Measurements from ENCODE around the gene SPON2. TPM values are rescaled to one million over a fixed set of nuclear protein-coding genes. Genes with fewer than 3 reads are reported as not detected.

SPON2 gene
- total RNA-seq, 2 experiments from 2014 or later = 9.9 to 10.5 TPM

- H3K27ac Mint-ChIP-seq = no peak overlapping the region
- no peak for ATAC-seq
Measured at GRCh38 chr4:1164040-1164439, 8.3 kb downstream of the SPON2 start.

GRCh38 chr4:1160351-1160750 lies 12.0 kb downstream of the SPON2 start:
- Mint-ChIP-seq H3K27ac (no peak overlapping the region), H3K9me3 (peaks cover 6% of the 10 kb centered on the region), H3K4me3 (no peak overlapping the region), H3K36me3 (ENCODE audit: low read depth) (no peaks in the 10 kb centered on the region), H3K27me3 (no peaks in the 10 kb centered on the region), H3K4me1 (ENCODE audit: low read depth) (peaks cover 9% of the 10 kb centered on the region)
- DNase-seq = no peak
- ChIA-PET CTCF (no interaction called here), POLR2A (no interaction called here)
- intact Hi-C loops (cut with micrococcal nuclease) = no loop called here
- TF ChIP-seq CTCF (IDR thresholded peaks at IDR 0.05) = no peak
- ATAC-seq = no peak

More at GRCh38 chr4:1164040-1164439, 8.3 kb downstream of the SPON2 start:
- POLR2A ChIA-PET = interaction anchor here (1.6 to 1.9 kb wide), 3 partner anchors 14 to 104 kb away, joined by 3 to 5 read pairs (median 4); partner anchors contain the start of gene CTBP1
- Mint-ChIP-seq H3K4me1 (ENCODE audit: low read depth) (peaks cover 25% of the 10 kb centered on the region), H3K27me3 (no peaks in the 10 kb centered on the region), H3K36me3 (ENCODE audit: low read depth) (no peaks in the 10 kb centered on the region), H3K4me3 (no peak overlapping the region), H3K9me3 (no peaks in the 10 kb centered on the region)
- CTCF ChIA-PET = interaction anchor here (1.4 to 1.6 kb wide), 2 partner anchors 34 to 84 kb away, joined by 4 to 9 read pairs; no protein-coding TSS in a partner anchor
- no peak for DNase-seq
- no peak for TF ChIP-seq CTCF (IDR thresholded peaks at IDR 0.05)
- intact Hi-C loops (cut with micrococcal nuclease) = no loop called here

GRCh38 chr4:1156069-1156468 lies 16.3 kb downstream of the SPON2 start:
- H3K4me1 Mint-ChIP-seq (ENCODE audit: low read depth) = no peaks in the 10 kb centered on the region

GRCh38 chr4:1155314-1155713 lies 17.1 kb downstream of the SPON2 start:
- Mint-ChIP-seq H3K4me1 (ENCODE audit: low read depth) (no peaks in the 10 kb centered on the region), H3K36me3 (ENCODE audit: low read depth) (no peaks in the 10 kb centered on the region), H3K4me3 (no peak overlapping the region), H3K27me3 (peaks cover 4% of the 10 kb centered on the region), H3K27ac (no peak overlapping the region), H3K9me3 (peaks cover 6% of the 10 kb centered on the region)
- ATAC-seq (no peak), DNase-seq (no peak)
- ChIA-PET CTCF (interaction anchor here (1.6 kb wide), 1 partner anchor 12 kb away, joined by 5 read pairs; no protein-coding TSS in a partner anchor), POLR2A (no interaction called here)
- no peak for TF ChIP-seq CTCF (IDR thresholded peaks at IDR 0.05)
- intact Hi-C loops (cut with micrococcal nuclease) = no loop called here

More at GRCh38 chr4:1156069-1156468, 16.3 kb downstream of the SPON2 start:
- no peak overlapping the region for H3K4me3 Mint-ChIP-seq
- no peaks in the 10 kb centered on the region for H3K36me3 Mint-ChIP-seq (ENCODE audit: low read depth)
- POLR2A ChIA-PET = interaction anchor here (0.6 to 1.2 kb wide), 2 partner anchors 12 to 52 kb away, joined by 3 read pairs; no protein-coding TSS in a partner anchor
- CTCF ChIA-PET = interaction anchor here (1.2 to 1.6 kb wide), 2 partner anchors 12 to 112 kb away, joined by 4 to 5 read pairs; no protein-coding TSS in a partner anchor
- ATAC-seq = no peak
- H3K27me3 Mint-ChIP-seq = peaks cover 4% of the 10 kb centered on the region
- TF ChIP-seq CTCF (IDR thresholded peaks at IDR 0.05) = no peak
- DNase-seq = no peak
- intact Hi-C loops (cut with micrococcal nuclease) = no loop called here
- peaks cover 6% of the 10 kb centered on the region for H3K9me3 Mint-ChIP-seq
- no peak overlapping the region for H3K27ac Mint-ChIP-seq

GRCh38 chr4:1154523-1155182 lies 17.7 kb downstream of the SPON2 start:
- no peaks in the 10 kb centered on the region for H3K36me3 Mint-ChIP-seq (ENCODE audit: low read depth)
- no peak for DNase-seq
- intact Hi-C loops (cut with micrococcal nuclease) = no loop called here
- TF ChIP-seq CTCF (IDR thresholded peaks at IDR 0.05) = no peak
- H3K9me3 Mint-ChIP-seq = peaks cover 6% of the 10 kb centered on the region
- no peak overlapping the region for H3K27ac Mint-ChIP-seq
- POLR2A ChIA-PET = no interaction called here
- CTCF ChIA-PET = interaction anchor here (1.6 kb wide), 1 partner anchor 13 kb away, joined by 5 read pairs; no protein-coding TSS in a partner anchor
- H3K4me3 Mint-ChIP-seq = no peak overlapping the region
- ATAC-seq = no peak
- H3K4me1 Mint-ChIP-seq (ENCODE audit: low read depth) = no peaks in the 10 kb centered on the region
- peaks cover 4% of the 10 kb centered on the region for H3K27me3 Mint-ChIP-seq
